GM21529 (cell line): Measurements from ENCODE around the gene LYZL4.

Experiments used
- ATAC-seq: cut with Tn5 transposase; IDR thresholded peaks from one replicate; pipeline ENCODE4 v1.9.1; 2021; ENCODE audit not compliant: unreplicated experiment

LYZL4 gene

GRCh38 chr3:42375121-42375800, 35.1 kb downstream of the LYZL4 start:
- no peak for ATAC-seq

GRCh38 chr3:42371776-42372175, 38.6 kb downstream of the LYZL4 start:
- no peak for ATAC-seq

GRCh38 chr3:42369832-42370231, 40.6 kb downstream of the LYZL4 start:
- ATAC-seq, result no peak

GRCh38 chr3:42369304-42369703, 41.1 kb downstream of the LYZL4 start:
- no peak for ATAC-seq

- ATAC-seq, result no peak
Measured at GRCh38 chr3:42368861-42369260, 41.5 kb downstream of the LYZL4 start.

GRCh38 chr3:42367903-42368302, 42.5 kb downstream of the LYZL4 start:
- no peak for ATAC-seq

- no peak for ATAC-seq
Measured at GRCh38 chr3:42366550-42366949, 43.9 kb downstream of the LYZL4 start.

GRCh38 chr3:42357335-42357734, 53.1 kb downstream of the LYZL4 start:
- no peak for ATAC-seq

GRCh38 chr3:42355612-42356011, 54.8 kb downstream of the LYZL4 start:
- ATAC-seq, result no peak

GRCh38 chr3:42353631-42354030, 56.8 kb downstream of the LYZL4 start:
- no peak for ATAC-seq

GRCh38 chr3:42351207-42351606, 59.2 kb downstream of the LYZL4 start:
- ATAC-seq, result no peak

GRCh38 chr3:42349765-42350594, 60.4 kb downstream of the LYZL4 start:
- no peak for ATAC-seq

GRCh38 chr3:42347928-42348327, 62.5 kb downstream of the LYZL4 start:
- no peak for ATAC-seq
